Bronchial epithelial cell (primary cell): ENCODE data around the gene FAR2. TPM values are rescaled to one million over a fixed set of nuclear protein-coding genes. Genes with fewer than 3 reads are reported as not detected.
A peak's percentile ranks its signal among the peaks of the same experiment; 100 is the strongest.

Experiments used
- DNase-seq: peaks from one replicate; pipeline ENCODE4 v3.0.0-alpha.2; 2010; ENCODE audit warnings: low read depth
- FAIRE-seq: peaks from 2 replicates; lab custom pipeline; 2011; peaks lifted over from hg19 to GRCh38; lab: Jason Lieb, UNC
- H3K27me3 ChIP-seq: 2 replicates; pipeline ENCODE4 v1.5.1; 2011; ENCODE audit warnings: low read length; ENCODE audit not compliant: control insufficient read depth, insufficient read depth
- H3K36me3 ChIP-seq: 2 replicates; pipeline ENCODE4 v1.5.1; 2011; ENCODE audit warnings: low read length; ENCODE audit not compliant: control insufficient read depth, insufficient read depth
- H3K4me3 ChIP-seq: 2 replicates; pipeline ENCODE4 v1.5.1; 2011; ENCODE audit warnings: mild to moderate bottlenecking, low read depth, low read length, control low read depth
- total RNA-seq: library from RNA; depleted of rRNA; stranded (reverse); fragments of >200 nt; gene quantifications from 2 replicates; pipeline ENCODE4 v1.2.1, GENCODE V29; 2014
- TF ChIP-seq, protein P1 (sequence below): IDR thresholded peaks from 2 replicates; pipeline ENCODE4 v1.5.1; 2011; ENCODE audit warnings: mild to moderate bottlenecking, moderate library complexity, low read length, control low read depth, inconsistent platforms; ENCODE audit not compliant: insufficient read depth, severe bottlenecking

FAR2 gene
- total RNA-seq, 1 donor from 2014 or later, result 2.4 TPM

GRCh38 chr12:29309320-29309902 is 160.3 kb downstream of the FAR2 start:
- no peak overlapping the region for H3K4me3 ChIP-seq
- FAIRE-seq, result no peak

GRCh38 chr12:29310899-29311298 is 161.8 kb downstream of the FAR2 start:
- no peak overlapping the region for H3K4me3 ChIP-seq
- H3K36me3 ChIP-seq, result no peaks in the 10 kb centered on the region
- DNase-seq (no peak), FAIRE-seq (no peak)
- no peaks in the 10 kb centered on the region for H3K27me3 ChIP-seq
- TF ChIP-seq, protein P1, sequence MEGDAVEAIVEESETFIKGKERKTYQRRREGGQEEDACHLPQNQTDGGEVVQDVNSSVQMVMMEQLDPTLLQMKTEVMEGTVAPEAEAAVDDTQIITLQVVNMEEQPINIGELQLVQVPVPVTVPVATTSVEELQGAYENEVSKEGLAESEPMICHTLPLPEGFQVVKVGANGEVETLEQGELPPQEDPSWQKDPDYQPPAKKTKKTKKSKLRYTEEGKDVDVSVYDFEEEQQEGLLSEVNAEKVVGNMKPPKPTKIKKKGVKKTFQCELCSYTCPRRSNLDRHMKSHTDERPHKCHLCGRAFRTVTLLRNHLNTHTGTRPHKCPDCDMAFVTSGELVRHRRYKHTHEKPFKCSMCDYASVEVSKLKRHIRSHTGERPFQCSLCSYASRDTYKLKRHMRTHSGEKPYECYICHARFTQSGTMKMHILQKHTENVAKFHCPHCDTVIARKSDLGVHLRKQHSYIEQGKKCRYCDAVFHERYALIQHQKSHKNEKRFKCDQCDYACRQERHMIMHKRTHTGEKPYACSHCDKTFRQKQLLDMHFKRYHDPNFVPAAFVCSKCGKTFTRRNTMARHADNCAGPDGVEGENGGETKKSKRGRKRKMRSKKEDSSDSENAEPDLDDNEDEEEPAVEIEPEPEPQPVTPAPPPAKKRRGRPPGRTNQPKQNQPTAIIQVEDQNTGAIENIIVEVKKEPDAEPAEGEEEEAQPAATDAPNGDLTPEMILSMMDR, result no peak

More at GRCh38 chr12:29309320-29309902, 160.3 kb downstream of the FAR2 start:
- Histone ChIP-seq H3K27me3 (no peaks in the 10 kb centered on the region), H3K36me3 (no peaks in the 10 kb centered on the region)
- DNase-seq, result peak; percentile 12
- TF ChIP-seq, protein P1, result peak; percentile 29

GRCh38 chr12:29314416-29314815 is 165.3 kb downstream of the FAR2 start:
- Histone ChIP-seq H3K4me3 (no peak overlapping the region), H3K36me3 (no peaks in the 10 kb centered on the region), H3K27me3 (no peaks in the 10 kb centered on the region)
- no peak for DNase-seq
- FAIRE-seq, result no peak
- TF ChIP-seq, protein P1, result no peak

DNA sequence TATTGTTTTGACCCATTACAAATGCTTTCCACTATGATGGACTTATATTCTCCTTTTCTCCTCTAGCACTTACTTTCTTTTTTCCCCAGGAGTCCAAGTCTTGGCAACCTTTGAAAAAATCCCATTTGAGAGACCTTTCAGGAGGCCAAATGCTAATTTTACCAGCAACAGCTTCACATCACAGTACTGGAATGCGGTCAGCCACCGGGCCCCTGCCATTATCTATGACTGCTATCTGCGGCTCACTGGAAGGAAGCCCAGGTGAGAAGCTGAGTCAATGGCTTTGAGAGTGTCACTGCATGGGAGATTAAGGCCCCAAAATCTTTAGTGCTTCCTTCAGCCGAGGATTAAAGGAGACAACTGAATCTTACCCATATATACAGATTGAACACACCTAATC is 167.7 kb downstream of the FAR2 start:
- FAIRE-seq (no peak), DNase-seq (no peak)
- TF ChIP-seq, protein P1, result no peak
- H3K4me3 ChIP-seq, result no peak overlapping the region
- H3K27me3 ChIP-seq, result no peaks in the 10 kb centered on the region
- no peaks in the 10 kb centered on the region for H3K36me3 ChIP-seq

DNA sequence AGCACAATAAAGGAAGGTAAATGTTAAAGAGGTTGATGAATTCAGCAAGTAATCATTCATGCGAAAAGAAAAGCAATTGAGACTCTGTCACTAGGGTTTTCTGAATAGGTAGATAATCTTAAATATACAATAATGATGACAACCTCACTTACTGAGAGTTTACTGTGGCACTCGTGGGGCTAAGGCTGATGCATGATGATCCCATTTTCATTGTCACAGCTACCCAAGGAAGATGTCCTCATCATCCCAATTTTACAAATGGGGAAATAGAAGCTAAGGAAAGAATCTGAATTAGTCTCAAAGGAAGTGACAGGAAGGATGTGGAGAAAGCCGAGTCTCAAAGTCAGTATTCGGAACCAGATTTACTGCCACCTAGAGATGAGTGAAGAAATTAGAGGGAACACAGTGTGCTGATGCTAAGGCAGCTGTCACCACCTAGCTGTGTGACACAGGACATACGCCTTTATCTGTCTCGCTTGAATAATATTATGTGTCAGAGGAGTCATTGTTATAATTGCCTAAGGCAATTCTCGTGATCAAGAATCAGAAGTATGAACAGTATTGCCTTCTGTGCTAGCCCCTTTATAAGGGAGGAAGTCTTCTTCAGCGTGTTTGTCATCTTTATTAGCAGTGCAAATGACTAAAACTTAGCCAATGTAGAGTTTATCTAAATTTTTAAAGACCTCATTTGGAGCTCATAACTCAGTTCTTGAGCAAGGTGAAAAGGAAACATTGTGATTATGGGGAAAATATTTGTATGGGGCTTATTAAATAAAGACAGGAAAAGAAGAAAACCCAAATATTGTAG is 168.7 kb downstream of the FAR2 start:
- H3K36me3 ChIP-seq, result no peaks in the 10 kb centered on the region
- FAIRE-seq, result no peak
- peak; percentile 59 for DNase-seq
- TF ChIP-seq, protein P1, result peak; percentile 66
- H3K4me3 ChIP-seq, result no peak overlapping the region
- no peaks in the 10 kb centered on the region for H3K27me3 ChIP-seq
